Mesenchymal stem cell (in vitro differentiated cells and primary cell): Measurements from ENCODE around the gene WFDC11.
"Not testable (repeated sequence)": the region's sequence is repeated elsewhere in the genome, so short reads cannot be mapped to it uniquely, and the experiment has no call there.

Experiments used
- DNase-seq: peaks from one replicate; pipeline ENCODE4 v3.0.0-alpha.2; 2013
- H2AFZ ChIP-seq: one replicate; pipeline ENCODE4 v1.6.1; 2013; ENCODE audit warnings: low read depth, mild to moderate bottlenecking, control low read depth, inconsistent platforms, low read length, moderate library complexity
- H2AK5ac ChIP-seq: 2 replicates; pipeline ENCODE4 v1.6.1; 2013; ENCODE audit warnings: low read length, moderate library complexity, mild to moderate bottlenecking, inconsistent platforms; ENCODE audit not compliant: severe bottlenecking
- H2BK120ac ChIP-seq: one replicate; pipeline ENCODE4 v1.6.1; 2013; ENCODE audit warnings: low read depth, mild to moderate bottlenecking, inconsistent platforms, low read length, moderate library complexity
- H2BK12ac ChIP-seq, 2 experiments: one replicate each; pipeline ENCODE4 v1.6.1; 2013; ENCODE audit warnings: inconsistent platforms in 2 of 2, low read length in 2 of 2, mild to moderate bottlenecking in 2 of 2, moderate library complexity in 2 of 2, control low read depth in 1 of 2
- H2BK15ac ChIP-seq: one replicate; pipeline ENCODE4 v1.6.1; 2013; ENCODE audit warnings: mild to moderate bottlenecking, low read depth, inconsistent platforms; ENCODE audit not compliant: poor library complexity, severe bottlenecking
- H2BK5ac ChIP-seq: 2 replicates; pipeline ENCODE4 v1.6.1; 2013; ENCODE audit warnings: low read depth, mild to moderate bottlenecking, low read length, control low read depth, inconsistent platforms; ENCODE audit not compliant: poor library complexity, severe bottlenecking
- H3K14ac ChIP-seq, 2 experiments: one replicate each; pipeline ENCODE4 v1.6.1; 2013; ENCODE audit warnings: inconsistent platforms in 2 of 2, low read length in 2 of 2, control low read depth in 1 of 2, mild to moderate bottlenecking in 1 of 2, moderate library complexity in 1 of 2
- H3K18ac ChIP-seq, 2 experiments: one replicate each; pipeline ENCODE4 v1.6.1; 2013; ENCODE audit warnings: inconsistent platforms in 2 of 2, low read length in 2 of 2, control low read depth in 1 of 2, low read depth in 1 of 2, mild to moderate bottlenecking in 1 of 2
- H3K23ac ChIP-seq, 2 experiments: one replicate each; pipeline ENCODE4 v1.6.1; 2013; ENCODE audit warnings: inconsistent platforms in 2 of 2, low read length in 2 of 2, mild to moderate bottlenecking in 2 of 2, moderate library complexity in 2 of 2, control low read depth in 1 of 2
- H3K27ac ChIP-seq: 2 replicates; pipeline ENCODE4 v1.5.1; 2013; ENCODE audit warnings: mild to moderate bottlenecking, moderate library complexity, low read length, control low read depth, inconsistent platforms; ENCODE audit not compliant: poor library complexity, severe bottlenecking
- H3K27me3 ChIP-seq, 2 experiments: 2 replicates each; pipeline versions ENCODE4 v1.6.1 to v1.7.0; 2013; ENCODE audit warnings: low read length in 2 of 2, mild to moderate bottlenecking in 2 of 2, moderate library complexity in 2 of 2, control low read depth in 1 of 2, inconsistent platforms in 1 of 2; ENCODE audit not compliant: control insufficient read depth in 1 of 2, insufficient read depth in 1 of 2
- H3K36me3 ChIP-seq, 2 experiments: 2 replicates each; pipeline versions ENCODE4 v1.6.1 to v1.7.0; 2013; ENCODE audit warnings: low read length in 2 of 2, control low read depth in 1 of 2, inconsistent platforms in 1 of 2, low read depth in 1 of 2, mild to moderate bottlenecking in 1 of 2; ENCODE audit not compliant: insufficient read depth in 2 of 2, control insufficient read depth in 1 of 2
- H3K4ac ChIP-seq, 2 experiments: one replicate each; pipeline ENCODE4 v1.6.1; 2013; ENCODE audit warnings: inconsistent platforms in 2 of 2, low read length in 2 of 2, mild to moderate bottlenecking in 2 of 2, moderate library complexity in 2 of 2, control low read depth in 1 of 2, low read depth in 1 of 2
- H3K4me1 ChIP-seq: 2 replicates; pipeline ENCODE4 v1.6.1; 2013; ENCODE audit warnings: low read depth, low read length, control low read depth; ENCODE audit not compliant: control insufficient read depth, insufficient read depth
- H3K4me2 ChIP-seq: 2 replicates; pipeline ENCODE4 v1.6.1; 2013; ENCODE audit warnings: low read length, mild to moderate bottlenecking, inconsistent platforms; ENCODE audit not compliant: poor library complexity, severe bottlenecking
- H3K4me3 ChIP-seq, 2 experiments: 2 replicates each; pipeline versions ENCODE4 v1.5.1 to v1.7.0; 2013; ENCODE audit warnings: low read length in 2 of 2, mild to moderate bottlenecking in 2 of 2, control low read depth in 1 of 2, low read depth in 1 of 2; ENCODE audit not compliant: insufficient read depth in 1 of 2
- H3K79me1 ChIP-seq: replicated peaks from 2 replicates; pipeline ENCODE4 v1.6.1; 2013; ENCODE audit warnings: mild to moderate bottlenecking, control low read depth, low read length, inconsistent platforms; ENCODE audit not compliant: poor library complexity, severe bottlenecking
- H3K9ac ChIP-seq: 2 replicates; pipeline ENCODE4 v1.7.0; 2013; ENCODE audit warnings: mild to moderate bottlenecking, low read length, moderate library complexity
- H3K9me3 ChIP-seq: 2 replicates; pipeline ENCODE4 v1.7.0; 2013; ENCODE audit warnings: mild to moderate bottlenecking, low read length; ENCODE audit not compliant: control insufficient read depth
- H4K8ac ChIP-seq: one replicate; pipeline ENCODE4 v1.6.1; 2013; ENCODE audit warnings: inconsistent platforms, mild to moderate bottlenecking, low read length, moderate library complexity
- H4K91ac ChIP-seq: one replicate; pipeline ENCODE4 v1.6.1; 2013; ENCODE audit warnings: mild to moderate bottlenecking, low read length, inconsistent platforms
- WGBS: methylation state at CpG from one replicate; pipeline ENCODE4 v1.1.7; 2013; ENCODE audit warnings: mixed read lengths; 5-methylcytosine and 5-hydroxymethylcytosine counted together

Gene WFDC11

GRCh38 chr20:45649312-45649863, 20.7 kb downstream of the WFDC11 start:
- H2BK5ac ChIP-seq, result no peak overlapping the region
- H3K4me2 ChIP-seq, result no peak overlapping the region
- no peaks in the 10 kb centered on the region for H3K36me3 ChIP-seq
- H2AFZ ChIP-seq, result no peak overlapping the region
- H3K79me1 ChIP-seq, result no peaks in the 10 kb centered on the region
- H3K4me1 ChIP-seq, result peaks cover 2% of the 10 kb centered on the region
- no peak overlapping the region for H3K14ac ChIP-seq
- no peak overlapping the region for H3K4ac ChIP-seq
- no peak overlapping the region for H4K91ac ChIP-seq
- H3K9me3 ChIP-seq, result no peaks in the 10 kb centered on the region
- H3K23ac ChIP-seq, result no peak overlapping the region
- H3K27me3 ChIP-seq, result peaks cover 0 to 4% of the 10 kb centered on the region in 2 experiments
- no peak overlapping the region for H3K18ac ChIP-seq
- H2AK5ac ChIP-seq, result no peak overlapping the region
- no peak overlapping the region for H2BK12ac ChIP-seq
- no peak overlapping the region for H3K9ac ChIP-seq
- no peak overlapping the region for H2BK120ac ChIP-seq
- DNase-seq, result no peak
- H2BK15ac ChIP-seq, result no peak overlapping the region
- no peak overlapping the region for H3K4me3 ChIP-seq
- WGBS, result 68% methylated on average over 6 of the region's 6 CpGs
- no peak overlapping the region for H3K27ac ChIP-seq
- no peak overlapping the region for H4K8ac ChIP-seq

GRCh38 chr20:45647441-45648050, 22.5 kb downstream of the WFDC11 start:
- H3K18ac ChIP-seq, result no peak overlapping the region
- peak overlapping the region in 1 of 2 experiments; percentile 15 for H3K14ac ChIP-seq
- no peak overlapping the region for H3K4ac ChIP-seq
- no peak overlapping the region for H2BK12ac ChIP-seq
- H3K4me2 ChIP-seq, result no peak overlapping the region
- H4K8ac ChIP-seq, result no peak overlapping the region
- H2BK5ac ChIP-seq, result no peak overlapping the region
- no peaks in the 10 kb centered on the region for H3K79me1 ChIP-seq
- H3K4me3 ChIP-seq, result no peak overlapping the region
- peaks cover 2% of the 10 kb centered on the region for H3K4me1 ChIP-seq
- peaks cover 0 to 4% of the 10 kb centered on the region in 2 experiments for H3K27me3 ChIP-seq
- DNase-seq, result no peak
- H2AK5ac ChIP-seq, result no peak overlapping the region
- H3K27ac ChIP-seq, result no peak overlapping the region
- H4K91ac ChIP-seq, result no peak overlapping the region
- H3K36me3 ChIP-seq, result no peaks in the 10 kb centered on the region
- no peak overlapping the region for H2BK120ac ChIP-seq
- no peaks in the 10 kb centered on the region for H3K9me3 ChIP-seq
- no peak overlapping the region for H3K9ac ChIP-seq
- no peak overlapping the region for H2BK15ac ChIP-seq
- H3K23ac ChIP-seq, result no peak overlapping the region
- whole genome bisulfite sequencing, result 14% methylated on average over 1 of the region's 1 CpG
- no peak overlapping the region for H2AFZ ChIP-seq

- Histone ChIP-seq H3K36me3 (no peaks in the 10 kb centered on the region), H2BK15ac (no peak overlapping the region), H4K91ac (no peak overlapping the region), H3K14ac (peak overlapping the region in 1 of 2 experiments; percentile 8), H3K4ac (no peak overlapping the region), H2AFZ (no peak overlapping the region), H3K27ac (no peak overlapping the region), H3K79me1 (no peaks in the 10 kb centered on the region), H3K18ac (no peak overlapping the region), H3K27me3 (peaks cover 0 to 3% of the 10 kb centered on the region in 2 experiments), H2BK12ac (no peak overlapping the region), H3K4me1 (peaks cover 2% of the 10 kb centered on the region), H4K8ac (no peak overlapping the region), H3K4me3 (no peak overlapping the region), H3K23ac (no peak overlapping the region), H3K9me3 (no peaks in the 10 kb centered on the region), H2BK120ac (no peak overlapping the region), H3K9ac (no peak overlapping the region), H2BK5ac (no peak overlapping the region), H2AK5ac (no peak overlapping the region), H3K4me2 (no peak overlapping the region)
- DNase-seq, result no peak
- WGBS, result 86% methylated on average over 3 of the region's 3 CpGs
Measured at GRCh38 chr20:45646875-45647274, 23.2 kb downstream of the WFDC11 start.

- not testable (repeated sequence) for H2BK120ac ChIP-seq, H3K4me1 ChIP-seq, DNase-seq, H4K91ac ChIP-seq, H3K36me3 ChIP-seq, H3K27me3 ChIP-seq, H3K14ac ChIP-seq, H3K9ac ChIP-seq, H3K27ac ChIP-seq, H2BK5ac ChIP-seq, H3K9me3 ChIP-seq, H3K4me3 ChIP-seq, H2BK15ac ChIP-seq, H2AFZ ChIP-seq, H3K4me2 ChIP-seq, H3K18ac ChIP-seq, H3K4ac ChIP-seq, H2BK12ac ChIP-seq, H4K8ac ChIP-seq, H3K23ac ChIP-seq, H2AK5ac ChIP-seq, H3K79me1 ChIP-seq
- WGBS, result 77% methylated on average over 15 of the region's 28 CpGs
Measured at GRCh38 chr20:45645869-45646268, 24.2 kb downstream of the WFDC11 start.
